AG09309 (cell line): Measurements from ENCODE around the gene TMEM117.
"Not testable (repeated sequence)": the region's sequence is repeated elsewhere in the genome, so short reads cannot be mapped to it uniquely, and the experiment has no call there.

Experiments used
- DNase-seq: peaks from one replicate; pipeline ENCODE4 v3.0.0-alpha.2; 2010; ENCODE audit warnings: low read depth
- H3K4me3 ChIP-seq: 2 replicates; pipeline ENCODE4 v1.5.1; 2011; ENCODE audit warnings: mild to moderate bottlenecking, low read depth, low read length, moderate library complexity; ENCODE audit not compliant: control insufficient read depth
- TF ChIP-seq, protein P1 (sequence below): IDR thresholded peaks from 2 replicates; pipeline ENCODE4 v1.5.1; 2011; ENCODE audit warnings: mild to moderate bottlenecking, low read depth, low read length, inconsistent platforms; ENCODE audit not compliant: insufficient read depth, control insufficient read depth; ENCODE audit errors: missing control alignments

The TMEM117 gene

DNA sequence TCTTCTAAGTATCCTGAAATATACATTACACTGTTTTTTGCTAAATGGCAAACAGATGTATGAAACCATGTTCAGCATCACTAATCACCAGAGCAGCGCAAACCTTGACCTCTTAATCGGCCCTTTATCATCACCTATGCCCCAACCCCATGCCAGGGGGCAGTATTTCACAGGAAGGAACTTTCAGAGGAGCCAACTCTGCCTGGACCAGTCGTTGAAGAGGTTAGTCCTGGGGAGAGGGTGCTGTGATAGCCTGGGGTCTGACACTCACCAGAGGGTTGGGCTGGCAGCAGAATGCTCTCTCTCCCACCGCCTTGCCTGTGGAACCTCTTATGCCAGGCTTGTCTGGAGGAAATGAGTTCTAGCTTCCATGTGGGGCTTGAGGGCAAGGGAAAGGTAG, 411.7 kb downstream of the TMEM117 start:
- DNase-seq = no peak
- H3K4me3 ChIP-seq = no peak overlapping the region
- TF ChIP-seq, protein P1, sequence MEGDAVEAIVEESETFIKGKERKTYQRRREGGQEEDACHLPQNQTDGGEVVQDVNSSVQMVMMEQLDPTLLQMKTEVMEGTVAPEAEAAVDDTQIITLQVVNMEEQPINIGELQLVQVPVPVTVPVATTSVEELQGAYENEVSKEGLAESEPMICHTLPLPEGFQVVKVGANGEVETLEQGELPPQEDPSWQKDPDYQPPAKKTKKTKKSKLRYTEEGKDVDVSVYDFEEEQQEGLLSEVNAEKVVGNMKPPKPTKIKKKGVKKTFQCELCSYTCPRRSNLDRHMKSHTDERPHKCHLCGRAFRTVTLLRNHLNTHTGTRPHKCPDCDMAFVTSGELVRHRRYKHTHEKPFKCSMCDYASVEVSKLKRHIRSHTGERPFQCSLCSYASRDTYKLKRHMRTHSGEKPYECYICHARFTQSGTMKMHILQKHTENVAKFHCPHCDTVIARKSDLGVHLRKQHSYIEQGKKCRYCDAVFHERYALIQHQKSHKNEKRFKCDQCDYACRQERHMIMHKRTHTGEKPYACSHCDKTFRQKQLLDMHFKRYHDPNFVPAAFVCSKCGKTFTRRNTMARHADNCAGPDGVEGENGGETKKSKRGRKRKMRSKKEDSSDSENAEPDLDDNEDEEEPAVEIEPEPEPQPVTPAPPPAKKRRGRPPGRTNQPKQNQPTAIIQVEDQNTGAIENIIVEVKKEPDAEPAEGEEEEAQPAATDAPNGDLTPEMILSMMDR = no peak

DNA sequence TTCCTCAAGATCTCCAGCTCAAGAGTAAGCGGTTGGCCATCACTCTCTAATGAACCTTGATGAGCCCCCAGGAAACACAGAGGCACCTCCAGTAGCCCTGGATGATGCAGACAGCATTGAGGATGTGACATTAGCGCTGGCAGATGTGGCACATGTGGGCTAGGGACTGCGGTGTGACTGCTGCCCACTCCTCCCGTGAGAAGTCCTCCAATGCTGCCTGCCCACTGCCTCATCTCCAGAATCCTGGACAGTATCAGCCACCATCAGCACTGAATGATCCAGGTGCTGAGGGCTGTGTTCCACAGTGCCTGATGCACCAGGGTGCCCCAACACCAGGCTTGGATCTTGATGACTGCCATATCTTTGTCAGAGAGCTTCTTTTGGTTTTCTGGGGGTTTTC, 412.6 kb downstream of the TMEM117 start:
- TF ChIP-seq, protein P1 = no peak
- no peak for DNase-seq
- no peak overlapping the region for H3K4me3 ChIP-seq

DNA sequence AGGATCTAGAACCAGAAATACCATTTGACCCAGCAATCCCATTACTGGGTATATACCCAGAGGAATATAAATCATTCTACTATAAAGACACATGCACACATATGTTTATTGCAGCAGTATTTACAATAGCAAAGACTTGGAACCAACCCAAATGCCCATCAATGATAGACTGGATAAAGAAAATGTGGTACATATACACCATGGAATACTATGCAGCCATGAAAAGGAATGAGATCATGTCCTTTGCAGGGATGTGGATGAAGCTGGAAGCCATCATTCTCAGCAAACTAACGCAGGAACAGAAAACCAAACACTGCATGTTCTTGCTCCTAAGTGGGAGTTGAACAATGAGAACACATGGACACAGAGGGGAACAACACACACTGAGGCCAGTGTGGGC, 414.6 kb downstream of the TMEM117 start:
- not testable (repeated sequence) for DNase-seq, H3K4me3 ChIP-seq

DNA sequence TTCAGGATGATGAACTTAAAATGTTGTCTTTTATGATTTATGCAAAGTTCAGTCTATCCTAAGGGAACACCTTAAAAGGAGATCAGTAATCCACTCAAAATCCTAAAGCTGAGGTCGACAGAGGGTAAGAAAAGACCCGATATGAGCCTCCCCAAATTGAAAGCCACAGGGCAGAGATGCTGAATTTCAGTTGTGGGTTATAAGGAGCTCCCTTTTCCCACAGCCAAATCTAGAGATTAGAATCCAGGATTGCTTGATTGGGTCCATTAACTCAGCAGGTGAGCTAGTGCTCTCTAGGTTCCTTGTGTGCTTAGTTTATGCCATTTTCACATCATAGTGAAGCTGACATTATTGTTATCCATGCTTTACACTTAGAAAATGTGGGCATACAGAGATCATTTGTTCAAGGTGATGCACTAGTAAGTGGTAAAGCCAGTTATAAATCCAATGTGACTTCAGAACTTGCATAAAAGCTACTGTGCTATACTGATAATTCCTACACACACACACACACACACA, 417.5 kb downstream of the TMEM117 start:
- TF ChIP-seq, protein P1 = no peak
- DNase-seq = no peak
- no peak overlapping the region for H3K4me3 ChIP-seq

DNA sequence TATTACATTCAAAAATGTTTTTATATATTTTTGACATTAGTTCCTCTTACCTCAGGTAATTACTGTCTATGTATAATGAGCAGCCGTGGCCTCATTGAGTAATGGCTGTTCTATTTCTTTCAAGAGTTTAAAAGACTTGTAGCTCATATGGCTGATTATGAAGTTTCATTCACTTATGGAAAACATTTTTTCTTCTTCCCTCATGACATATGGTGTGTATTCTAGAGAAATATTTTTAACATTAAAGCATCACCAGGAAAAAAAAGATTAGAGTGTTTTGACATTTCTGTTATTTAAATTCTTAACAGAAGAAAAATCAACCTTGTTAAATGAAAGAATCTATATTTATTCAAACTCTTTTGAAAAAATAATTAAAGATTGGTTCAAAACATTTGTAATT, 422.4 kb downstream of the TMEM117 start:
- DNase-seq = no peak
- TF ChIP-seq, protein P1 = no peak
- H3K4me3 ChIP-seq = no peak overlapping the region

DNA sequence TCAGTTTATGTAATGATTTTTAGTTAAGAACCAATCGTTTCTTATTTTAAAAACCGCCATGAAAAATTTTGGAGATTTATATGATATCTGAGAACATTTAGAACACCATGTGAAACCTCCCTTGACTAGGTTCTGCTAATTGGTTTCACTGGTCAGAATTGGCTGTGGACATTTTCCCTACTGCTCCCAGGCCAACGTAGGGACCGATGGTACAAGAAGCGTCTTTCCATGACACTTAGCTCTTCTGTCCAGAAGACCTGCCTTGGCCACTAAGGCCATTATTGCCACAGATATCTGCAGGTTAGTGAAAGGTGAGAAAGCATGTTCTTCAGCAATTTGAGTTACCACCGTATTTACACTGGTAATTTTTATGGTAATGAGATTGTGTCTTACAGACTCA, 424.0 kb downstream of the TMEM117 start:
- TF ChIP-seq, protein P1 = no peak
- DNase-seq = no peak
- H3K4me3 ChIP-seq = no peak overlapping the region

DNA sequence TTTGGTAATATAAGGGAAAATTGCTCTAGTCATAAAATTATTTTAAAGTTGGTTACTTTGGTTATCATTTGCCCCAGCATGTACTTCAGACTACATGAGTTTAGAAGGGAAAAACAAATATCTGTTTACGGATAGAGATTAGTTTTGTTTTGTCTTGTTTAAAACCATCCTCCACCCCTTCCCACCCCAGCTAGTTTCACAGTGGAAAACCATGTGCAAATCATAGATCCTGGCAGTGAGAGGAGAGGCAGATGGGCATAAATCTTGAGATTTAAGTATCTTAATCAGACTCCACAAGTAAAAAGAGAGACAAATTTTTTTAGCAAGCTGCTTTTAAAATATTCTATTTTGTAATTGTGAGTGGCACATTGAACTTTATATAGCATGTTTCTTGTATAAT, 424.7 kb downstream of the TMEM117 start:
- H3K4me3 ChIP-seq = no peak overlapping the region
- TF ChIP-seq, protein P1 = no peak
- no peak for DNase-seq
